CD4-positive, alpha-beta T cell treated with Interleukin-17A for 1 hour (primary cell): ENCODE data around the gene PEX11A.

ENCODE experiments used
- DNase-seq: peaks from one replicate; pipeline ENCODE4 v3.0.0-alpha.2; 2020

Gene PEX11A

GRCh38 chr15:89654847-89655805, 35.4 kb downstream of the PEX11A start, which contains the start of gene KIF7:
KIF7 (minus strand) TSS chr15:89655467; CDS start chr15:89652930, 2,537 bp downstream.
- no peak for DNase-seq

- DNase-seq = no peak
These were observed 36.2 kb downstream of the PEX11A start for GRCh38 chr15:89654301-89654761.

- DNase-seq = no peak
These were observed 37.0 kb downstream of the PEX11A start for GRCh38 chr15:89653578-89653977.

GRCh38 chr15:89652666-89653065, 37.9 kb downstream of the PEX11A start:
- no peak for DNase-seq

DNA sequence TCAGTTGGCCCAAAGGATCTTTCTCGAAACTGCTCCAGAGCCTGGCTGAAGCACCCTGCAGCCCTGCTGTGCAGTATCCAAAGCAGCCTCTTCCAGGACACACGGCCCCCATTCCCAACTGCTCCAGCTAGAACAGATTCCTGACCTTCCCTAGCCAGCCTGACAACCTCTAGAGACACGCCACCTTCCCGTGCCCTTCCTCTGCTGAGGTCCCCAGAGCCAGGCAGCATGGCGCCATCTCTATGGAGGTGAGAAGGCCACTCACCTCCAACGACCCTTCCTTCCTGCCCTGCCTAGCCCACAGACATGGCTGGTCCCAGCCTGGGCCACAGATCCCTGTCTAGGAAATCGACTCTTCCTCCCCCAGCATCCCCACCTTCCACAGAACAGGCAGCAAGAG, 38.4 kb downstream of the PEX11A start:
- no peak for DNase-seq

- DNase-seq = no peak
These were observed 40.8 kb downstream of the PEX11A start for GRCh38 chr15:89649716-89650115.

DNA sequence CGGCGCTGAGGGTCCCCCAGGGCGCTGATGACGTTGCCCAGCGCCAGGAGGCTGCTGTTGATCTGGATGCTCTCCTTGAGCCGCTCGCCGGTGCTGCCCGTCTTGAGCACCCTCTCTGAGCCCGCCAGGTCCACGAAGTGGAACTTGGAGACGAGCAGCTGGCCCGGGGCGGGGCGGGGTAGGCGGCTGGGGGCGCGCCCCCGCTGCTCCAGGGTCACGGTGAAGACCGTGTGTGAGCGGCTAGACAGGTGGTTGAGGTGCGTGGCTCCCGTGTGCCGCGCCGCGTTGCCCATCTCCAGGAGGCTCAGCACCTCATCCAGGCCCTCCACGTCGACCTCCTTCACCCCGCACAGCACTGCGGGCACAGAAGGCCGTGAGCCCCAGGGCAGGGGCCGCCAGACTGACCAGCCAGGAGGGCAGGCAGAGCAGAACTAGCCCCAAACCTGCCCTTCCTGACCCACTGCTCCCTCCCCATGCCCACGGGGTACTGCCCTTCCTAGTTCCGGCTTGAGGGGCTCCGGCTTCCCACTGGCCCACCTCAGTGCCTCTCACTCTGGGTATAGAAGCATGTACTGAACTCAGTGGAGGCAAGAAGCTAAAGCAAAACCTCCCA, 41.4 kb downstream of the PEX11A start:
- DNase-seq = no peak

- no peak for DNase-seq
These were observed 42.2 kb downstream of the PEX11A start for GRCh38 chr15:89648106-89649012.

GRCh38 chr15:89647191-89647851, 43.2 kb downstream of the PEX11A start:
- DNase-seq = peak; percentile 39

- no peak for DNase-seq
These were observed 44.0 kb downstream of the PEX11A start for GRCh38 chr15:89646416-89647141.

DNA sequence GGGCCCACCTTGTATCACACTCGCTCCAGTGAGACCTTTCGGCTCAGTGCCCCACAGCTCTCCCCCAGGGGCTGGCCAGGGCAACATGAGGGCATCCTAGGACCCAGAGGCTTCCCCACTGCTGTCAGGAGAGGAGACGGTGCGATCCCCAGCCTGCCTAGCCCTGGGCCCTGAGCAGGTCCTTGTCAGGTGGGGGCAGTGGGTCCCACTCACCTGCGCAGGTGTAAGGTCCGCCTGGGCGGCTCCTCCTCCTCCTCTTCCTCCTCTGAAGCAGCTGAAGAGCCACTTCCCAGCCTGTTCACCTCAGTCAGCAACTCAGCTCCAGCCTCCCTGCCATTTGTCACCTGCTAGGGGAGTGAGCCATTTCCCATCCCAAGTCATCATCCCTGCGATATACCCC, 44.9 kb downstream of the PEX11A start:
- DNase-seq = no peak

DNA sequence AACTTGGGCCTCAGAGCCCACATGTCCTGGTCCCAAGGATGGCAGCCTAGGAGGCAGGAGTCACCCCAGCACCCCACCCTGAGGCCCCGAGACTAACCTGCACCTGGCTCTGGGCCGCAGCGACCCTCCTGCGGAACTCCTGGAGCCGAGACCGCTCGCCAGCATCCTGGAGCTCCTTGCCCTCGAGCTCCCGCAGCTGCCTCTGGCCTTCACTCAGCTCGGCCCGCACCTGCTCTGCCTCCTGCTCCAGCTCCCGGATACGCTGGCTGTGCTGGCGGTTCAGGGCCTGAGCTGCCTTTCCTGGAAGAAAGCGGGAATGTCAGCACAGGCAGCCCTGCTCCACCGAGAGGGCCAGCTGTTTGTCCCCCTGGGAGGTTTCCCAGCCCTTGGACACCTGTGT, 48.4 kb downstream of the PEX11A start:
- DNase-seq = no peak

- no peak for DNase-seq
These were observed 49.5 kb downstream of the PEX11A start for GRCh38 chr15:89641053-89641452.

GRCh38 chr15:89640245-89640644, 50.3 kb downstream of the PEX11A start:
- DNase-seq = no peak

DNA sequence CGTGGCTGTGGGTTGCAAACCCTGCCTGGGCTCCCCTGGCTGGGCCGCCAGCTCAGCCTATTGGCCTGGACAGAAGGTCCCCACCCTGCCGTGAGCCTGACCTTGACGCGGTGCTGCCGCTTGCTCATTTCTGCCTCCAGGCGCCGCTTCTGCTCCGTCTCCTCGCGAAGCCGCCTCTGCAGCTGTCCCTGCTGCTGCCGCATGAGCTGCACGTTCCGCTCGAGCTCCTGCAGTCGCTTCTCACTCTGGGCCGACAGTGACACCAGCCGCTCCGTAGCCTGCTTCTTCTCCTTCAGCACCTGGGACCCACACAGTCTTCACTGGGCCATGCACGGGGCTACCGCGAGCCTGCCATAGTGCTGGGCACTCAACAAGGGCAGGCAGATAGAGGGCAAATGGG, 57.0 kb downstream of the PEX11A start:
- no peak for DNase-seq

DNA sequence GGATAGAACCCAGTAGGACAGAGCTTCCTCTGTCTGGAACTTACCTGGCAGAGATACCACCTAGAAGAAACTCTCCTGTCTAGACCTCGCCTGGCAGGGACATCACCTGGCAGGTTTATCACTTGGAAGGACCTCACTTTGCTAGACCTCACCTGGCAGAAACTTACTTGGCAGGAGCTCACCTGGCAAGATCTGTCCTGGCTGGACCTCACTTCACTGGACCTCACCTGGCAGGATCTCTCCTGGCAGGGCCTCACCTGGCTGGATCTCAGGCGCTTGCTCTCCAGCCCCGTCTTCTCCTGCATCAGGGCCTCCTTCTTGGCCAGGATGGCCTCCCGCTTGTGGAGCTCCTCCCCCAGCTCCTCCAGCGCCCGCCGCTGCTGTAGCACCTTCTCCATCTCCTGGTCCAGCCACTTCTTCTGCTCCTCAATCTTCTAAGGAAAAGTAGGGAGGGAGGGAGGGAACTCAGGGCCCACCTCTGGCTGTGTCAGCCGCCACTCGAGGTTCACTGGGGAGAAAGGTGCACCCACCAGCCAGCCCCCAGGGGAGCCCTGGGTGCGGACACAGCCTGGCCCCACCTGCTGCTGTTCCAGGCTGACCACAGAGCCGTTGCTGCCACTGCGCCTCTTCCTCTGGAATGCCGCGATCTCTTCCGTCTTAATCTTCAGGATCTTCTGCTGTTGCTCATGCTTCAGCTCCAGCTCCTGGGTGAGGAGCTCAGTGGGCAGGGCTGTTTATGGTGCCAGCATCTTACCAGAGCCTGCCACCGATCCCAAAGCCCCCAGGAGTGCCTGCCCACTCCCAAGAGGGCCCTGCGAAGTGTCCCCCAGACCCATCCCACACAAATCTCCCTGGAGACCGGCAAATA, 57.8 kb downstream of the PEX11A start:
- no peak for DNase-seq

DNA sequence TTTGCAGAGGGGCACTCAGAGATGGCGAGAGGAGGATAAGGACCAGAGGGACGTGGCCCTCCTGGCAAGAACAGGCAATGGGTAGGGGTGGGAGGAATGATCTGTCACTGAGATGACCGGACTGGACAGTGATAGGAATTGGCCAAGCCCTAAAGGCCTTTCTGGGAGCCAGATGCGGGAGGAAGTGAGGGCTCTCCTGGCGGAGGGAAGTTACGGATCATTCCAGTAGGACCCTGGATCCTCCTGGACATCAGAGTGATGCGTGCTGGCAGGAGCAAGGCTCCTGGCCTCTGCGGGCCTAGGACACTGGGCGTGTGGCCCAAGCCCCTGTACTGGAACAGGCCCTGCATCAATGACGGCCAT, 58.7 kb downstream of the PEX11A start:
- DNase-seq = no peak
